Keratinocyte (primary cell): ENCODE data around the gene PSMA3.

Experiments used
- EZH2 ChIP-seq: IDR thresholded peaks from one replicate; pipeline ENCODE4 v1.6.1; 2012; ENCODE audit warnings: inconsistent platforms, mild to moderate bottlenecking, low read length, moderate library complexity
- TF ChIP-seq, protein P1 (sequence below), 3 experiments: IDR thresholded peaks in 1 of 3; conservative IDR thresholded peaks in 1 of 3; optimal IDR thresholded peaks in 1 of 3; 2 replicates in 2 of 3; 3 replicates in 1 of 3; pipeline versions ENCODE3 to v1.5.1; 2011; ENCODE audit warnings: low read length in 3 of 3, mild to moderate bottlenecking in 3 of 3, moderate library complexity in 2 of 3, control low read depth in 1 of 3, inconsistent platforms in 1 of 3; ENCODE audit not compliant: insufficient read depth in 2 of 3; ENCODE audit errors: extremely low read depth in 1 of 3

DNA sequence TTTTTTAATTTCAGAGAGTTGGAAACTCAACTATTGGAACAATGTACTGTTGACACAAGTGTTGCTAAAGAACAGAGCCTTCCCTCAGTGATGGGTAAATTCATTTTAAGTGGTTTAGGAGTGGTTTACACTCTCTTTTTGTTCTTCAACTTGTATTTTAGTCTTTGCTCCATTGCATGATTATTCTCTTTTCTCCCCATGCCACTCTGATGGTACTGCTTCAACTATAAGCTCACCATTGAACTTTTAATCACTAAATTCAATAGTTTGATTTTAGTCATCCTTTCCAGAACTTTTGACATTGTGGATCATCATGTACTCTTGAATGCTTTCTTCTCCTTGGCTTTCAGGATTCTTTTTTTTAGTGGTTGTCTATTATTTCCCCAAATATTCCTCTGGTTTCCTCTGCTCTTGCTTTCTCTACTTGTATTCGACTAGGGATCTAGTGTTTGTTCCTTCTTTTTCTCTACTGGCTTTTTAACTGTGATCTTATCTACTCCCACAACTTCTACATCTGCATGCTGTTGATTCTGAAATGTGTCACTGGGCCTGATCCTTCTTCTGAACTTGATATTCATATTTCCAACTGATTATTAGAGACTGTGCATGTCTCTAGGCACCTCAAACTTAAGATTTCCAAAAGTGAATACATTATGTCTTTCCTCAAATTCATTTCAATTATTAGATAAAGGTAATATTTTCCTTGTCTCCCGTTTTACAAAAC, 29.3 kb upstream of the PSMA3 start:
- TF ChIP-seq, protein P1, sequence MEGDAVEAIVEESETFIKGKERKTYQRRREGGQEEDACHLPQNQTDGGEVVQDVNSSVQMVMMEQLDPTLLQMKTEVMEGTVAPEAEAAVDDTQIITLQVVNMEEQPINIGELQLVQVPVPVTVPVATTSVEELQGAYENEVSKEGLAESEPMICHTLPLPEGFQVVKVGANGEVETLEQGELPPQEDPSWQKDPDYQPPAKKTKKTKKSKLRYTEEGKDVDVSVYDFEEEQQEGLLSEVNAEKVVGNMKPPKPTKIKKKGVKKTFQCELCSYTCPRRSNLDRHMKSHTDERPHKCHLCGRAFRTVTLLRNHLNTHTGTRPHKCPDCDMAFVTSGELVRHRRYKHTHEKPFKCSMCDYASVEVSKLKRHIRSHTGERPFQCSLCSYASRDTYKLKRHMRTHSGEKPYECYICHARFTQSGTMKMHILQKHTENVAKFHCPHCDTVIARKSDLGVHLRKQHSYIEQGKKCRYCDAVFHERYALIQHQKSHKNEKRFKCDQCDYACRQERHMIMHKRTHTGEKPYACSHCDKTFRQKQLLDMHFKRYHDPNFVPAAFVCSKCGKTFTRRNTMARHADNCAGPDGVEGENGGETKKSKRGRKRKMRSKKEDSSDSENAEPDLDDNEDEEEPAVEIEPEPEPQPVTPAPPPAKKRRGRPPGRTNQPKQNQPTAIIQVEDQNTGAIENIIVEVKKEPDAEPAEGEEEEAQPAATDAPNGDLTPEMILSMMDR (optimal IDR thresholded peaks at IDR 0.05 in 1 of 3, IDR thresholded peaks at IDR 0.05 in 1 of 3, conservative IDR thresholded peaks at IDR 0.05 in 1 of 3; ENCODE audit: extremely low read depth in 1 of 3, insufficient read depth in 2 of 3, low read length in 3 of 3) = no peak
- TF ChIP-seq EZH2 = no peak
